ENCODE measurements around the gene LUC7L2.

GRCh38 chr7:139382439-139382838, 22.7 kb downstream of the LUC7L2 start:
- TF ChIP-seq, protein P1, sequence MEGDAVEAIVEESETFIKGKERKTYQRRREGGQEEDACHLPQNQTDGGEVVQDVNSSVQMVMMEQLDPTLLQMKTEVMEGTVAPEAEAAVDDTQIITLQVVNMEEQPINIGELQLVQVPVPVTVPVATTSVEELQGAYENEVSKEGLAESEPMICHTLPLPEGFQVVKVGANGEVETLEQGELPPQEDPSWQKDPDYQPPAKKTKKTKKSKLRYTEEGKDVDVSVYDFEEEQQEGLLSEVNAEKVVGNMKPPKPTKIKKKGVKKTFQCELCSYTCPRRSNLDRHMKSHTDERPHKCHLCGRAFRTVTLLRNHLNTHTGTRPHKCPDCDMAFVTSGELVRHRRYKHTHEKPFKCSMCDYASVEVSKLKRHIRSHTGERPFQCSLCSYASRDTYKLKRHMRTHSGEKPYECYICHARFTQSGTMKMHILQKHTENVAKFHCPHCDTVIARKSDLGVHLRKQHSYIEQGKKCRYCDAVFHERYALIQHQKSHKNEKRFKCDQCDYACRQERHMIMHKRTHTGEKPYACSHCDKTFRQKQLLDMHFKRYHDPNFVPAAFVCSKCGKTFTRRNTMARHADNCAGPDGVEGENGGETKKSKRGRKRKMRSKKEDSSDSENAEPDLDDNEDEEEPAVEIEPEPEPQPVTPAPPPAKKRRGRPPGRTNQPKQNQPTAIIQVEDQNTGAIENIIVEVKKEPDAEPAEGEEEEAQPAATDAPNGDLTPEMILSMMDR (IDR thresholded peaks at IDR 0.05) = no peak
- no peak for TF ChIP-seq POLR2A (IDR thresholded peaks at IDR 0.05)
- no peak for TF ChIP-seq POLR2AphosphoS5 (IDR thresholded peaks at IDR 0.05; ENCODE audit: insufficient read depth in 1 of 2, low read depth in 1 of 2)
